GM12892 (cell line): ENCODE data around the gene HSPB2.

ENCODE experiments used
- POLR2A ChIP-seq: IDR thresholded peaks from 2 replicates; pipeline ENCODE4 v1.6.1; 2011; ENCODE audit warnings: low read depth, low read length, control low read depth
- POLR2AphosphoS5 ChIP-seq: IDR thresholded peaks from 2 replicates; pipeline ENCODE4 v1.6.1; 2011; ENCODE audit warnings: low read depth, low read length, control low read depth

DNA sequence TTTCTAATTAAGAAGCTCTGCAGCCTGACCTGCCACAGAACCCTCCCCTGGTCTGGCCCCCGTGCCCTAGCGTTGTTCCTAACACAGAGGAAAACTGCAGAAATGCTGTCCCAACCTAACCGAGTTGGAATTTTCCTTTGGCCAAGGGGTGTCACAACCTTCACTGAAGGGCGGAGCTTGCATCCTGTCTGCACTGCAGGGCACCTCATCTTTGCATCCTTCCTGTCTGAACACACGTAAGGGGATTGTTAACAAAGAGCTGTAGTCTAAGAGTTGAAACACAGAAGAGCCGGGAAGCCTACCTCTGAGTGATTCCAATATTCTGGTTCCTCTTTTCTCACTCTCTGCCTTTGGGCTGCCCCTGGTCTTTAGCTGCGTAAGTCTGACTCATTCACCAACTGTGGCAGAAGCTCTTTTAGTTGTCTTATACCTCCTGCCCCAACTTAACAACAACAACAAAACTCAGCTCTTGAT is 26.2 kb downstream of the HSPB2 start:
- no peak for TF ChIP-seq POLR2A
- no peak for TF ChIP-seq POLR2AphosphoS5
